PFSK-1 (cell line): Measurements from ENCODE around the gene AOPEP.

Experiments used
- FOXP2 ChIP-seq: optimal IDR thresholded peaks from 2 replicates; pipeline ENCODE3; 2011; ENCODE audit warnings: borderline replicate concordance, control low read depth, inconsistent platforms; ENCODE audit not compliant: insufficient read depth; ENCODE audit errors: extremely low read length, extremely low read depth
- POLR2AphosphoS5 ChIP-seq: IDR thresholded peaks from 2 replicates; pipeline ENCODE4 v1.6.1; 2012; ENCODE audit warnings: low read depth, mild to moderate bottlenecking, control low read depth, low read length, moderate library complexity
- REST ChIP-seq, 2 experiments: IDR thresholded peaks; 2 replicates each; pipeline versions ENCODE4 v1.6.1 to v1.8.0; 2011 to 2012; ENCODE audit warnings: low read depth in 2 of 2, low read length in 2 of 2, control low read depth in 1 of 2, inconsistent platforms in 1 of 2, mild to moderate bottlenecking in 1 of 2, moderate library complexity in 1 of 2; ENCODE audit not compliant: insufficient read depth in 1 of 2
- SIN3A ChIP-seq: IDR thresholded peaks from 2 replicates; pipeline ENCODE4 v1.6.1; 2012; ENCODE audit warnings: mild to moderate bottlenecking, low read length, moderate library complexity, borderline replicate concordance; ENCODE audit not compliant: insufficient read depth
- TAF1 ChIP-seq: IDR thresholded peaks from 2 replicates; pipeline ENCODE4 v1.6.1; 2012; ENCODE audit warnings: low read length, control low read depth, borderline replicate concordance; ENCODE audit not compliant: insufficient read depth

AOPEP gene

GRCh38 chr9:95109456-95109855 lies 383.0 kb downstream of the AOPEP start:
- TF ChIP-seq FOXP2 (no peak), REST (IDR thresholded peaks at IDR 0.05; ENCODE audit: insufficient read depth in 1 of 2, low read depth in 2 of 2, low read length in 2 of 2) (no peak), SIN3A (no peak), POLR2AphosphoS5 (no peak), TAF1 (no peak)

GRCh38 chr9:95110921-95111525 lies 384.5 kb downstream of the AOPEP start:
- TF ChIP-seq FOXP2 (no peak), TAF1 (no peak), SIN3A (no peak), REST (IDR thresholded peaks at IDR 0.05; ENCODE audit: insufficient read depth in 1 of 2, low read depth in 2 of 2, low read length in 2 of 2) (no peak), POLR2AphosphoS5 (no peak)

GRCh38 chr9:95111716-95112115 lies 385.2 kb downstream of the AOPEP start:
- TF ChIP-seq TAF1: no peak

GRCh38 chr9:95112436-95113280 lies 386.2 kb downstream of the AOPEP start:
- no peak for TF ChIP-seq SIN3A
- no peak for TF ChIP-seq POLR2AphosphoS5
- no peak for TF ChIP-seq TAF1
- no peak for TF ChIP-seq FOXP2

GRCh38 chr9:95115104-95115503 lies 388.6 kb downstream of the AOPEP start:
- no peak for TF ChIP-seq SIN3A
- TF ChIP-seq REST (IDR thresholded peaks at IDR 0.05; ENCODE audit: insufficient read depth in 1 of 2, low read depth in 2 of 2, low read length in 2 of 2): no peak

GRCh38 chr9:95116002-95116807 lies 389.7 kb downstream of the AOPEP start:
- TF ChIP-seq TAF1 (no peak), SIN3A (no peak), REST (IDR thresholded peaks at IDR 0.05; ENCODE audit: insufficient read depth in 1 of 2, low read depth in 2 of 2, low read length in 2 of 2) (no peak), FOXP2 (no peak), POLR2AphosphoS5 (no peak)
